Nephron progenitor cell (in vitro differentiated cells): ENCODE results near the gene GFRA1.
"Not testable (repeated sequence)": the region's sequence is repeated elsewhere in the genome, so short reads cannot be mapped to it uniquely, and the experiment has no call there.

ENCODE experiments used
- DNase-seq: peaks from one replicate; pipeline ENCODE4 v3.0.0; 2021
- H3K27ac Mint-ChIP-seq: 2 replicates; pipeline ENCODE4 v1.8.0; 2021; ENCODE audit warnings: mild to moderate bottlenecking, moderate library complexity, mixed read lengths
- H3K27me3 Mint-ChIP-seq: 2 replicates; pipeline ENCODE4 v1.8.0; 2021; ENCODE audit warnings: mild to moderate bottlenecking, low read depth, mixed read lengths; ENCODE audit not compliant: poor library complexity
- H3K36me3 Mint-ChIP-seq: 2 replicates; pipeline ENCODE4 v1.8.0; 2021; ENCODE audit warnings: low read depth, mixed read lengths
- H3K4me1 Mint-ChIP-seq: 2 replicates; pipeline ENCODE4 v1.8.0; 2021; ENCODE audit warnings: mixed read lengths
- H3K4me3 Mint-ChIP-seq: 2 replicates; pipeline ENCODE4 v1.8.0; 2021; ENCODE audit warnings: mild to moderate bottlenecking, moderate library complexity, mixed read lengths
- H3K9me3 Mint-ChIP-seq: 2 replicates; pipeline ENCODE4 v1.8.0; 2021; ENCODE audit warnings: mild to moderate bottlenecking, moderate library complexity, mixed read lengths
- CTCF ChIP-seq: fragments of 200-600 bp; sonication (generic); IDR thresholded peaks from 2 replicates; pipeline ENCODE4 v1.5.0; 2021; ENCODE audit warnings: antibody characterized with exemption

Gene GFRA1

GRCh38 chr10:116039612-116040011 is 233.4 kb downstream of the GFRA1 start:
- H3K27me3 Mint-ChIP-seq = peaks cover 5% of the 10 kb centered on the region
- no peak overlapping the region for H3K4me3 Mint-ChIP-seq
- H3K4me1 Mint-ChIP-seq = peaks cover 25% of the 10 kb centered on the region
- DNase-seq = no peak
- H3K9me3 Mint-ChIP-seq = peaks cover 21% of the 10 kb centered on the region
- no peak overlapping the region for H3K27ac Mint-ChIP-seq
- no peak for TF ChIP-seq CTCF
- H3K36me3 Mint-ChIP-seq = peaks cover 5% of the 10 kb centered on the region

- H3K36me3 Mint-ChIP-seq = peaks cover 11% of the 10 kb centered on the region
- TF ChIP-seq CTCF = no peak
- H3K27ac Mint-ChIP-seq = no peak overlapping the region
- peaks cover 28% of the 10 kb centered on the region for H3K9me3 Mint-ChIP-seq
- DNase-seq = no peak
- H3K27me3 Mint-ChIP-seq = peaks cover 4% of the 10 kb centered on the region
- H3K4me1 Mint-ChIP-seq = peaks cover 18% of the 10 kb centered on the region
- no peak overlapping the region for H3K4me3 Mint-ChIP-seq
These were observed 234.7 kb downstream of the GFRA1 start for GRCh38 chr10:116038259-116038658.

GRCh38 chr10:116035406-116035805 is 237.6 kb downstream of the GFRA1 start:
- peaks cover 10% of the 10 kb centered on the region for H3K36me3 Mint-ChIP-seq
- DNase-seq, H3K4me3 Mint-ChIP-seq, H3K27ac Mint-ChIP-seq, H3K27me3 Mint-ChIP-seq: not testable (repeated sequence)
- peaks cover 18% of the 10 kb centered on the region for H3K4me1 Mint-ChIP-seq
- peaks cover 27% of the 10 kb centered on the region for H3K9me3 Mint-ChIP-seq

- Mint-ChIP-seq H3K27me3 (peaks cover 13% of the 10 kb centered on the region), H3K4me1 (no peaks in the 10 kb centered on the region), H3K4me3 (no peak overlapping the region), H3K9me3 (peaks cover 23% of the 10 kb centered on the region), H3K27ac (no peak overlapping the region), H3K36me3 (peaks cover 10% of the 10 kb centered on the region)
- no peak for DNase-seq
- no peak for TF ChIP-seq CTCF
These were observed 242.4 kb downstream of the GFRA1 start for GRCh38 chr10:116030576-116030975.

- Mint-ChIP-seq H3K27me3 (peaks cover 18% of the 10 kb centered on the region), H3K36me3 (peaks cover 10% of the 10 kb centered on the region), H3K4me1 (no peaks in the 10 kb centered on the region), H3K27ac (no peak overlapping the region), H3K9me3 (peaks cover 19% of the 10 kb centered on the region), H3K4me3 (no peak overlapping the region)
- TF ChIP-seq CTCF = no peak
- no peak for DNase-seq
These were observed 243.2 kb downstream of the GFRA1 start for GRCh38 chr10:116029826-116030225.

- Mint-ChIP-seq H3K4me3 (no peak overlapping the region), H3K4me1 (peaks cover 5% of the 10 kb centered on the region), H3K27me3 (peaks cover 14% of the 10 kb centered on the region), H3K36me3 (peaks cover 3% of the 10 kb centered on the region), H3K27ac (no peak overlapping the region), H3K9me3 (peaks cover 3% of the 10 kb centered on the region)
- TF ChIP-seq CTCF = no peak
- DNase-seq = no peak
These were observed 245.7 kb downstream of the GFRA1 start for GRCh38 chr10:116027355-116027754.
